GM19324 (cell line): Measurements from ENCODE around the gene VPREB3.

Experiments used
- ATAC-seq: cut with Tn5 transposase; IDR thresholded peaks from one replicate; pipeline ENCODE4 v1.9.1; 2021; ENCODE audit warnings: mild to moderate bottlenecking, moderate library complexity; ENCODE audit not compliant: unreplicated experiment, low FRiP score

Gene VPREB3

DNA sequence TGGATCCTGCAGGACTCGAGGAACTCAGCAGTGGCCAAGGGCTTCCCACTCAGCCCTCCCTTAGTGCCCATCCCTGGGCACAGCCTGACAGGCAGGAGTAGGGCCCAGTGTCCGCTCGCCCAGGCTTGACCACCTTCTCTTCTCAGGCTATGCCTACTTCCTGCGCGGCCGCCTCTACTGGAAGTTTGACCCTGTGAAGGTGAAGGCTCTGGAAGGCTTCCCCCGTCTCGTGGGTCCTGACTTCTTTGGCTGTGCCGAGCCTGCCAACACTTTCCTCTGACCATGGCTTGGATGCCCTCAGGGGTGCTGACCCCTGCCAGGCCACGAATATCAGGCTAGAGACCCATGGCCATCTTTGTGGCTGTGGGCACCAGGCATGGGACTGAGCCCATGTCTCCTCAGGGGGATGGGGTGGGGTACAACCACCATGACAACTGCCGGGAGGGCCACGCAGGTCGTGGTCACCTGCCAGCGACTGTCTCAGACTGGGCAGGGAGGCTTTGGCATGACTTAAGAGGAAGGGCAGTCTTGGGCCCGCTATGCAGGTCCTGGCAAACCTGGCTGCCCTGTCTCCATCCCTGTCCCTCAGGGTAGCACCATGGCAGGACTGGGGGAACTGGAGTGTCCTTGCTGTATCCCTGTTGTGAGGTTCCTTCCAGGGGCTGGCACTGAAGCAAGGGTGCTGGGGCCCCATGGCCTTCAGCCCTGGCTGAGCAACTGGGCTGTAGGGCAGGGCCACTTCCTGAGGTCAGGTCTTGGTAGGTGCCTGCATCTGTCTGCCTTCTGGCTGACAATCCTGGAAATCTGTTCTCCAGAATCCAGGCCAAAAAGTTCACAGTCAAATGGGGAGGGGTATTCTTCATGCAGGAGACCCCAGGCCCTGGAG, 29.3 kb upstream of the VPREB3 start:
- ATAC-seq, result no peak

GRCh38 chr22:23782703-23783102, 28.5 kb upstream of the VPREB3 start:
- ATAC-seq, result no peak

- ATAC-seq, result no peak
Observed at GRCh38 chr22:23782252-23782651, 28.0 kb upstream of the VPREB3 start.

GRCh38 chr22:23781511-23782183, 27.4 kb upstream of the VPREB3 start:
- ATAC-seq, result no peak

GRCh38 chr22:23781065-23781464, 26.8 kb upstream of the VPREB3 start:
- ATAC-seq, result no peak

DNA sequence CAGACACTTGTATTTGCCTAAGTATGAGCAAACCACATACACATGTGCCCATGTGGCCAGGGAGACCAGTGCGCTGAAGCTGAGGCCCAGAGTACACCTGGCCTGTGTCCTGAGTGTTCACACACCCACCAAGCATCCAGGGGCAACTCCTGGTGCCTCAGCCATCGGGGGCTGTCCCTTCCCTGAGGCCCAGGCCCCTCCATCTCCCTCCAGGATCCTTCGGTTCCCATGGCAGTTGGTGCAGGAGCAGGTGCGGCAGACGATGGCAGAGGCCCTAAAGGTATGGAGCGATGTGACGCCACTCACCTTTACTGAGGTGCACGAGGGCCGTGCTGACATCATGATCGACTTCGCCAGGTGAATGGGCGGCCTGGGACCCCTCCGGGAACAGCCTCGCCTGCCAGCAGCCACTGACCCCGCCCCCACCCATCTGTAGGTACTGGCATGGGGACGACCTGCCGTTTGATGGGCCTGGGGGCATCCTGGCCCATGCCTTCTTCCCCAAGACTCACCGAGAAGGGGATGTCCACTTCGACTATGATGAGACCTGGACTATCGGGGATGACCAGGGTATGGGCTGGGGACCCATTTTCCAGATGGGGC, 26.0 kb upstream of the VPREB3 start:
- no peak for ATAC-seq

GRCh38 chr22:23779731-23780130, 25.5 kb upstream of the VPREB3 start:
- no peak for ATAC-seq

- no peak for ATAC-seq
Observed at GRCh38 chr22:23779083-23779482, 24.9 kb upstream of the VPREB3 start.

- ATAC-seq, result no peak
Observed at GRCh38 chr22:23778577-23778900, 24.3 kb upstream of the VPREB3 start.

DNA sequence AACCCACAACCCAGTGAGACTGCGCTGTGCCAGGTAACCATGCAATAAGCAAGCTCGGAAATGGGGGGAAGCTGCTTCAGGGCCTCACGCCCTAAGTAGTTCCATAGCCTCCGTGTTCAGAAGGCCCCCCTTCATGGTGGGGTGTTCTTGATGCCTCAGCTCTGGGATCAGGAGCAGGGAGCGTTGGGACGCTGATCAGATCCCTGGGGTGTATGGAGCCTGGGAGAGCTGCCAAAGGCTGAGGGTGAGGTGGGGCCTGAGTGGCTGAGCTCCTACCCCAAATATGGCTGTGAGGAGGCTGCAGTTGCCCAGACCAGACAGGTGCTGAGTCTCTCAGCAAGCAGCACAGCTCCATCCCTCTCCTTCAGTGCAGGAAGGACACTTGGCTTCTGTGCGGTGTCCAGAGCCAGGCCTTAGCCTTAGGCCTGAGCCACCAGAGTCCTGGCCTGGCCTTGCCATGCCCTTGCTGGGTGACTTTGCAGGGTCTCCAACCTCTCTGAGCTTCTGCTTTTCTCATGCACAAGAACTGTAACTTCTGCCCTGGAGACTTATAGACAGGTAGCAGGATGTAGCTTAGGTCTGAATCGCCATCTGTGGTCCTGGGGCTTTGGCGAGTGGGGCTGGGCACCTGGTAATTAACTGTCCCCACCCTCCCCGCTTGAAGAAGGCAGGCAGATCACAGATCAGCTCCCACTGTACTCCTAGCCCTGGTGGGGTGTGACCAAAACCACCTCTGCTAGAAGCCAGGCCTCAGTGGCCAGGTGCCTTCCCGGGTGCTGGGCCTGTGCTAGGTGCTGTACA, 23.8 kb upstream of the VPREB3 start:
- ATAC-seq, result no peak

GRCh38 chr22:23775779-23776375, 21.7 kb upstream of the VPREB3 start:
- ATAC-seq, result no peak

- ATAC-seq, result no peak
Observed at GRCh38 chr22:23774922-23775436, 20.8 kb upstream of the VPREB3 start.

DNA sequence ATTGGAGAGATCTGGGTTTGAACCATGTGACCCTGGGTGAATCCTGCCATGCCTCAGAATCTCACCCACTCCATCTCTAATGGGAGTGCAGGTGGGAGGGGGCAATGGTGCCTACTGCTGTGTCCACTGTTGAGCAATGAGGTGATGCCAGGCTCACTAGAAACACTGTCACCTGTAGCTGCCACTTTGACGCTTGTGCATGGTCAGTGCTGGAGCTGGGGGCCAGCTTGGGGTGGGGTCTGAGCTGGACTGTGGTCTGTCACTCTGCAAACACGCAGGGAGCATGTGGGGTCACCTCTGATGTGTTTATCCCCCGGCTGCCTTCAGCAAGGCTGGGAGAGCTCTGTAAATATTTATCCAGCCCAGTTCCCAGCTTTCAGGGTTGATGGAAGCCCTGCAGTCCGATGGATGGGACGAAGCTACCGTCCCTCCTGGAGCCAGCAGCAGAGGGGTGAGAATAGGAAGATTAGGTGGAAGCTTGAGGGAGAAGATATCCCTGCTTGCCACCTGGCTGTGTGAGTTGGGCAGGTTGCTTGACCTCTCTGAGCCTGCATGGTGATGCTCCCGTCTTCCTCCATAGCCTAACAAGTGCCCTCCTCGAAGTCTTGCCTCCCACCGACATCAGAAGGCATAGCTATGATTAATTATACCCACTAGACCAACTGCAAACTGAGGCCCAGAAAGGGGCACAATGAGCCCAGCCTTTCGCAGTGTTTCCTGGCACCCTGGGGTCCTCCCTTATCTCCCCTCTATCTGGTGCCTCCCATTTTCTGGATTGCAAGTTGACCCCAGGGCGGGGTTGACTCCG, 20.1 kb upstream of the VPREB3 start:
- no peak for ATAC-seq

DNA sequence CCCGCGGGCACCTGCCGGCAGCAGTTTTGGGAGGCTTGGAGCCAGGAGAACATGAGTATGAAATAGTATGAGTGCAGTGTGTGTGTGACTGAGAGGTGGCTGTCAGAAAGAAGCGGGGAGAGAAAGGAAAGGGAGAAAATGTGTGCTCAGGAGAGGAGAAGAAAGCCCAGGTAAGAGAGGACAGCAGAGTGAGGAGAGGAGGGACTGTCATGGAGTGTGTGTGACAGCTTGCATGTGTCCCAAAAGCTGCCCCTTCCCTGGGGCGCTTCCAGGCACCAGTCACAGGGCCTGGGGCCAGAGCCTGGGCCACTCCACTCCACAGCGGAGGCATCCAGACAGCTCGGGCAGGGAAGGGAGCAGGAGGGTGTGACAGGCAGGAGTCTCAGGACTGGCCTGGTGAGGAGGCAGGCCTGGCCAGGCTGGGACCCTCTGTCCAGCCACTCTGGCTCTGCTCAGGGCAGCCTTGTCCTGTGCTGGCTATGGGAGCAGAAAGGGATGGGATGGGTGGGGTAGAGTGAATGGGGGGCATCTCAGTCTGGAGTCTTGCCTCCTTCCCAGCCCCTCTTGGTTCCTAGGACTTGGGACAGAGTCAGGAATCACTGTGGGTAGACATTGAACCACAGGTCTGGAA, 19.4 kb upstream of the VPREB3 start:
- ATAC-seq, result no peak

DNA sequence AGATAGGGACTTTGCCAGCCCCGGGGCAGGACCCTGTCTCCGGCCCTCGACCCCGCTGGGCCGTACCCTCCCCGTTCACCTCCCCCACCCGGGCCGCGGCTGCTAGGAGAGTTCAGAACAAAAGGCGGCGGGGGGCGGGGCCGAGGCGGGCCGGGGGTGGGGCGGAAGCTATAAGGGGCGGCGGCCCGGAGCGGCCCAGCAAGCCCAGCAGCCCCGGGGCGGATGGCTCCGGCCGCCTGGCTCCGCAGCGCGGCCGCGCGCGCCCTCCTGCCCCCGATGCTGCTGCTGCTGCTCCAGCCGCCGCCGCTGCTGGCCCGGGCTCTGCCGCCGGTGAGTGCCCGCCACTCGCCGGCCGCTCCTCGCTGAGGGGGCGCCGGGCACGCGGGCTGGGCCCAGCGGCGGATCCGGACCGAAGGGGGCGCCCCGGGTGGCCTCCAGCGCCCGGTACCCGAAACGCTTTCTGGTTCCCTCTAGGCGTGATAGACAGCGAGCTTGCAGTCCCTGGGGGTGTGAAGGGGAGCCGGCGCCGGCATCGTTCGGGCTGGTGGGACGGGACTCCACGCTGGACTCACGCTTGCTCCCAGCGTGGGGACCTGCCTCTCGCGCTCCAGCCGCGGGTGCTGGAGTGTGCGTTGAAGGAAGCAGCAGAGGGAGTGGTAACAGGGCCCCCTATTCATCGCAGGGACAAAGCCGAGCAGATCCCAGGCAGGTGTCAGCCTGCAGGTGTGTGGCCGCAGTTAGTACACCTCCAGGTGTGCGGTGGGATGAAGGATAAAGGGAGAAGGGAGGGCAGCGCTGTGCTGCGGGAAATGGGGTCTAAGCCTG, 18.6 kb upstream of the VPREB3 start, which contains the start of gene MMP11:
Gene MMP11, plus strand, starts transcription at position 201 of the 825 bp plus-strand sequence. Its CDS starts 22 bp downstream, at position 223.
- ATAC-seq, result no peak

DNA sequence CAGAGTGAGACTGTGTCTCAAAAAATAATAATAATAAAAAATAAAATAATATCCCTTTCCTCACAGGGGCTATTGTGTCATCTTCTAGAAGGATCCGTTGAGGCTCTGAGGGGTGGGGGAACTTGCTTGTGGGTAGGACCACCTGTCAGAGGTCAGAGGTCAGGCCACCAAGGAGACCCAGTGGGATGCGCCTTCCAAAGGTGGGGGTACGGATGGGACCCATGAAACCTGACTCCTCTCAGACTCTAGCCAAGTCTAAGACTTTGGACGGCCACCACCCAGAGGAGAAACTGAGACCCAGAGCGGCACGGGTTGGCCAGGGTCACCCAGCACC, 18.1 kb upstream of the VPREB3 start:
- ATAC-seq, result no peak

- ATAC-seq, result no peak
Observed at GRCh38 chr22:23769321-23769965, 15.2 kb upstream of the VPREB3 start.
